ENCODE measurements around the gene GARNL3. TPM values are rescaled to one million over a fixed set of nuclear protein-coding genes. Genes with fewer than 3 reads are reported as not detected.

GARNL3 gene
- total and polyA plus RNA-seq, 2 experiments from 2014 or later, result 8.7 to 21.9 TPM

DNA sequence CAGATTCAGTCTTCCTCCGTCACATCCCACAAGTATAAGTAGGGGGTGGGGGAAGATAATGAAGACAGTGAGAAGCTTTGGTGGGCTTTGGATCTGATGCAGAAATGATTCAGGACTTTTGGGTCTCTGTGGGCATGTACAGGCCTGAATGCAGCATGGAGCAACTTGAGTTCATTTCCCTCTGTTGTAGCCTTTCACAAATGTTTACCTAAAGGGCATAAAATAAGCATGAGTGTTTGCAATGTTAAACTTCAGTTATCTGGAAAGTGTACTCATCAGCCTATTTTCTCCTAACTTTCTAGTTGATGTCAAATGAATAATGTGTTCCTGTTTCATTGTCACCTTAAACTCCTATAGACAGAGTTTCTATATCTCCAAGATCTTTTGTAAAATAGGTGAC, 39.3 kb downstream of the GARNL3 start (continued):
- TF ChIP-seq, protein P1, sequence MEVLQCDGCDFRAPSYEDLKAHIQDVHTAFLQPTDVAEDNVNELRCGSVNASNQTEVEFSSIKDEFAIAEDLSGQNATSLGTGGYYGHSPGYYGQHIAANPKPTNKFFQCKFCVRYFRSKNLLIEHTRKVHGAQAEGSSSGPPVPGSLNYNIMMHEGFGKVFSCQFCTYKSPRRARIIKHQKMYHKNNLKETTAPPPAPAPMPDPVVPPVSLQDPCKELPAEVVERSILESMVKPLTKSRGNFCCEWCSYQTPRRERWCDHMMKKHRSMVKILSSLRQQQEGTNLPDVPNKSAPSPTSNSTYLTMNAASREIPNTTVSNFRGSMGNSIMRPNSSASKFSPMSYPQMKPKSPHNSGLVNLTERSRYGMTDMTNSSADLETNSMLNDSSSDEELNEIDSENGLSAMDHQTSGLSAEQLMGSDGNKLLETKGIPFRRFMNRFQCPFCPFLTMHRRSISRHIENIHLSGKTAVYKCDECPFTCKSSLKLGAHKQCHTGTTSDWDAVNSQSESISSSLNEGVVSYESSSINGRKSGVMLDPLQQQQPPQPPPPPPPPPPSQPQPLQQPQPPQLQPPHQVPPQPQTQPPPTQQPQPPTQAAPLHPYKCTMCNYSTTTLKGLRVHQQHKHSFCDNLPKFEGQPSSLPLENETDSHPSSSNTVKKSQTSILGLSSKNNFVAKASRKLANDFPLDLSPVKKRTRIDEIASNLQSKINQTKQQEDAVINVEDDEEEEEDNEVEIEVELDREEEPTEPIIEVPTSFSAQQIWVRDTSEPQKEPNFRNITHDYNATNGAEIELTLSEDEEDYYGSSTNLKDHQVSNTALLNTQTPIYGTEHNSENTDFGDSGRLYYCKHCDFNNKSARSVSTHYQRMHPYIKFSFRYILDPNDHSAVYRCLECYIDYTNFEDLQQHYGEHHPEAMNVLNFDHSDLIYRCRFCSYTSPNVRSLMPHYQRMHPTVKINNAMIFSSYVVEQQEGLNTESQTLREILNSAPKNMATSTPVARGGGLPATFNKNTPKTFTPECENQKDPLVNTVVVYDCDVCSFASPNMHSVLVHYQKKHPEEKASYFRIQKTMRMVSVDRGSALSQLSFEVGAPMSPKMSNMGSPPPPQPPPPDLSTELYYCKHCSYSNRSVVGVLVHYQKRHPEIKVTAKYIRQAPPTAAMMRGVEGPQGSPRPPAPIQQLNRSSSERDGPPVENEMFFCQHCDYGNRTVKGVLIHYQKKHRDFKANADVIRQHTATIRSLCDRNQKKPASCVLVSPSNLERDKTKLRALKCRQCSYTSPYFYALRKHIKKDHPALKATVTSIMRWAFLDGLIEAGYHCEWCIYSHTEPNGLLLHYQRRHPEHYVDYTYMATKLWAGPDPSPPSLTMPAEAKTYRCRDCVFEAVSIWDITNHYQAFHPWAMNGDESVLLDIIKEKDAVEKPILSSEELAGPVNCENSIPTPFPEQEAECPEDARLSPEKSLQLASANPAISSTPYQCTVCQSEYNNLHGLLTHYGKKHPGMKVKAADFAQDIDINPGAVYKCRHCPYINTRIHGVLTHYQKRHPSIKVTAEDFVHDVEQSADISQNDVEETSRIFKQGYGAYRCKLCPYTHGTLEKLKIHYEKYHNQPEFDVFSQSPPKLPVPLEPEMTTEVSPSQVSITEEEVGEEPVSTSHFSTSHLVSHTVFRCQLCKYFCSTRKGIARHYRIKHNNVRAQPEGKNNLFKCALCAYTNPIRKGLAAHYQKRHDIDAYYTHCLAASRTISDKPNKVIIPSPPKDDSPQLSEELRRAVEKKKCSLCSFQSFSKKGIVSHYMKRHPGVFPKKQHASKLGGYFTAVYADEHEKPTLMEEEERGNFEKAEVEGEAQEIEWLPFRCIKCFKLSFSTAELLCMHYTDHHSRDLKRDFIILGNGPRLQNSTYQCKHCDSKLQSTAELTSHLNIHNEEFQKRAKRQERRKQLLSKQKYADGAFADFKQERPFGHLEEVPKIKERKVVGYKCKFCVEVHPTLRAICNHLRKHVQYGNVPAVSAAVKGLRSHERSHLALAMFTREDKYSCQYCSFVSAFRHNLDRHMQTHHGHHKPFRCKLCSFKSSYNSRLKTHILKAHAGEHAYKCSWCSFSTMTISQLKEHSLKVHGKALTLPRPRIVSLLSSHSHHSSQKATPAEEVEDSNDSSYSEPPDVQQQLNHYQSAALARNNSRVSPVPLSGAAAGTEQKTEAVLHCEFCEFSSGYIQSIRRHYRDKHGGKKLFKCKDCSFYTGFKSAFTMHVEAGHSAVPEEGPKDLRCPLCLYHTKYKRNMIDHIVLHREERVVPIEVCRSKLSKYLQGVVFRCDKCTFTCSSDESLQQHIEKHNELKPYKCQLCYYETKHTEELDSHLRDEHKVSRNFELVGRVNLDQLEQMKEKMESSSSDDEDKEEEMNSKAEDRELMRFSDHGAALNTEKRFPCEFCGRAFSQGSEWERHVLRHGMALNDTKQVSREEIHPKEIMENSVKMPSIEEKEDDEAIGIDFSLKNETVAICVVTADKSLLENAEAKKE (CRISPR knock-in tag; IDR thresholded peaks at IDR 0.05), result no peak

DNA sequence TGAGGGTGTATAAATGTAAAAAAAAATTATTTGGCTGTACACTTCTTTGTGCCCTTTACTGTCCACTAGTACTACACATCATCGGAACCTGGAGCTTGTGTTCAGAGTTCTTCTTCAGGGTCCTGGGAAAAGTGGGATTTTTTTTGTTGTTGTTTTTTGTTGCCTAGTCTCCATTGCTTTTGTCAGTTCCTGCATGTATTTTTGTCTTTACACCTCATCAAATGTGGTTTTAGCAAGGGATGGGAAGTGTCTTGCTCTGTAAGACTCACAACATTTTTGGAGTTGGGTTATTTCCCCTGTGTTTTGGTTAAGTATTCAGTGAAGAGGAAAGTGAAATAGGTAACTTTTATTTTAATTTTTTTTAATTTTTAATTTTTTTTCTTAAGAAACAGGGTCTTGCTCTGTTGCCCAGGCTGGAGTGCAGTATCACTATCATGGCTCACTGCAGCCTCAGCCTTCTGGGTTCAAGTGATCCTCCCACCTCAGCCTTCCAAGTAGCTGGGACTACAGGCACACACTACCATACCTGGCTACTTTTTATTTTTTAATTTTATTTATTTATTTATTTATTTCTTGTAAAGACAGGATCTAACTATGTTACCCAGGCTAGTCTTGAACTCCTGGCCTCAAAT, 40.7 kb downstream of the GARNL3 start:
- DNase-seq (ENCODE audit: low spot score) (no peak), ATAC-seq (no peak)
- Histone ChIP-seq H3K79me2 (replicated peaks; ENCODE audit: insufficient read depth) (no peaks in the 10 kb centered on the region), H4K20me1 (replicated peaks; ENCODE audit: insufficient read depth) (no peaks in the 10 kb centered on the region), H3K4me2 (no peak overlapping the region), H3K4me3 (no peak overlapping the region), H2AFZ (no peak overlapping the region), H3K9me2 (ENCODE audit: insufficient read depth) (no peaks in the 10 kb centered on the region; the same call in 1 of the 2 replicates), H3K27ac (ENCODE audit: low read depth) (no peak overlapping the region), H3F3A (replicated peaks; ENCODE audit: low read depth) (no peaks in the 10 kb centered on the region), H3K36me3 (ENCODE audit: insufficient read depth) (no peaks in the 10 kb centered on the region), H3K27me3 (ENCODE audit: insufficient read depth) (no peaks in the 10 kb centered on the region), H3K4me1 (ENCODE audit: insufficient read depth) (no peaks in the 10 kb centered on the region)
- Mint-ChIP-seq H3K9me3 (no peaks in the 10 kb centered on the region), H3K4me3 (no peak overlapping the region), H3K27ac (no peak overlapping the region), H3K27me3 (ENCODE audit: insufficient read depth, low read depth, poor library complexity) (no peaks in the 10 kb centered on the region), H3K36me3 (ENCODE audit: low read depth) (no peaks in the 10 kb centered on the region), H3K4me1 (peaks cover 7% of the 10 kb centered on the region; the same call in 2 of the 3 replicates)
- TF ChIP-seq, protein P2, sequence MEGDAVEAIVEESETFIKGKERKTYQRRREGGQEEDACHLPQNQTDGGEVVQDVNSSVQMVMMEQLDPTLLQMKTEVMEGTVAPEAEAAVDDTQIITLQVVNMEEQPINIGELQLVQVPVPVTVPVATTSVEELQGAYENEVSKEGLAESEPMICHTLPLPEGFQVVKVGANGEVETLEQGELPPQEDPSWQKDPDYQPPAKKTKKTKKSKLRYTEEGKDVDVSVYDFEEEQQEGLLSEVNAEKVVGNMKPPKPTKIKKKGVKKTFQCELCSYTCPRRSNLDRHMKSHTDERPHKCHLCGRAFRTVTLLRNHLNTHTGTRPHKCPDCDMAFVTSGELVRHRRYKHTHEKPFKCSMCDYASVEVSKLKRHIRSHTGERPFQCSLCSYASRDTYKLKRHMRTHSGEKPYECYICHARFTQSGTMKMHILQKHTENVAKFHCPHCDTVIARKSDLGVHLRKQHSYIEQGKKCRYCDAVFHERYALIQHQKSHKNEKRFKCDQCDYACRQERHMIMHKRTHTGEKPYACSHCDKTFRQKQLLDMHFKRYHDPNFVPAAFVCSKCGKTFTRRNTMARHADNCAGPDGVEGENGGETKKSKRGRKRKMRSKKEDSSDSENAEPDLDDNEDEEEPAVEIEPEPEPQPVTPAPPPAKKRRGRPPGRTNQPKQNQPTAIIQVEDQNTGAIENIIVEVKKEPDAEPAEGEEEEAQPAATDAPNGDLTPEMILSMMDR (conservative IDR thresholded peaks at IDR 0.05; ENCODE audit: low read depth in 2 of 2), result no peak
- no peak for TF ChIP-seq EZH2phosphoT487 (IDR thresholded peaks at IDR 0.05; ENCODE audit: unreplicated experiment)
- no peak for TF ChIP-seq ZNF331 (CRISPR knock-in tag; IDR thresholded peaks at IDR 0.05; ENCODE audit: low read depth)
- TF ChIP-seq NANOG (IDR thresholded peaks at IDR 0.05; ENCODE audit: borderline replicate concordance), result no peak
- no peak for TF ChIP-seq JUNB (IDR thresholded peaks at IDR 0.05; ENCODE audit: unreplicated experiment)
- TF ChIP-seq EZH2 (IDR thresholded peaks at IDR 0.05; ENCODE audit: low read depth, unreplicated experiment), result no peak
- TF ChIP-seq, protein P3, sequence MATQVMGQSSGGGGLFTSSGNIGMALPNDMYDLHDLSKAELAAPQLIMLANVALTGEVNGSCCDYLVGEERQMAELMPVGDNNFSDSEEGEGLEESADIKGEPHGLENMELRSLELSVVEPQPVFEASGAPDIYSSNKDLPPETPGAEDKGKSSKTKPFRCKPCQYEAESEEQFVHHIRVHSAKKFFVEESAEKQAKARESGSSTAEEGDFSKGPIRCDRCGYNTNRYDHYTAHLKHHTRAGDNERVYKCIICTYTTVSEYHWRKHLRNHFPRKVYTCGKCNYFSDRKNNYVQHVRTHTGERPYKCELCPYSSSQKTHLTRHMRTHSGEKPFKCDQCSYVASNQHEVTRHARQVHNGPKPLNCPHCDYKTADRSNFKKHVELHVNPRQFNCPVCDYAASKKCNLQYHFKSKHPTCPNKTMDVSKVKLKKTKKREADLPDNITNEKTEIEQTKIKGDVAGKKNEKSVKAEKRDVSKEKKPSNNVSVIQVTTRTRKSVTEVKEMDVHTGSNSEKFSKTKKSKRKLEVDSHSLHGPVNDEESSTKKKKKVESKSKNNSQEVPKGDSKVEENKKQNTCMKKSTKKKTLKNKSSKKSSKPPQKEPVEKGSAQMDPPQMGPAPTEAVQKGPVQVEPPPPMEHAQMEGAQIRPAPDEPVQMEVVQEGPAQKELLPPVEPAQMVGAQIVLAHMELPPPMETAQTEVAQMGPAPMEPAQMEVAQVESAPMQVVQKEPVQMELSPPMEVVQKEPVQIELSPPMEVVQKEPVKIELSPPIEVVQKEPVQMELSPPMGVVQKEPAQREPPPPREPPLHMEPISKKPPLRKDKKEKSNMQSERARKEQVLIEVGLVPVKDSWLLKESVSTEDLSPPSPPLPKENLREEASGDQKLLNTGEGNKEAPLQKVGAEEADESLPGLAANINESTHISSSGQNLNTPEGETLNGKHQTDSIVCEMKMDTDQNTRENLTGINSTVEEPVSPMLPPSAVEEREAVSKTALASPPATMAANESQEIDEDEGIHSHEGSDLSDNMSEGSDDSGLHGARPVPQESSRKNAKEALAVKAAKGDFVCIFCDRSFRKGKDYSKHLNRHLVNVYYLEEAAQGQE (IDR thresholded peaks at IDR 0.05; ENCODE audit: unreplicated experiment), result no peak
- TF ChIP-seq ZNF114 (CRISPR knock-in tag; IDR thresholded peaks at IDR 0.05), result no peak
- no peak for TF ChIP-seq POLR2AphosphoS5 (IDR thresholded peaks at IDR 0.05; ENCODE audit: low read depth)
- TF ChIP-seq STAT1 (IDR thresholded peaks at IDR 0.05; ENCODE audit: unreplicated experiment), result no peak
- TF ChIP-seq, protein P4, sequence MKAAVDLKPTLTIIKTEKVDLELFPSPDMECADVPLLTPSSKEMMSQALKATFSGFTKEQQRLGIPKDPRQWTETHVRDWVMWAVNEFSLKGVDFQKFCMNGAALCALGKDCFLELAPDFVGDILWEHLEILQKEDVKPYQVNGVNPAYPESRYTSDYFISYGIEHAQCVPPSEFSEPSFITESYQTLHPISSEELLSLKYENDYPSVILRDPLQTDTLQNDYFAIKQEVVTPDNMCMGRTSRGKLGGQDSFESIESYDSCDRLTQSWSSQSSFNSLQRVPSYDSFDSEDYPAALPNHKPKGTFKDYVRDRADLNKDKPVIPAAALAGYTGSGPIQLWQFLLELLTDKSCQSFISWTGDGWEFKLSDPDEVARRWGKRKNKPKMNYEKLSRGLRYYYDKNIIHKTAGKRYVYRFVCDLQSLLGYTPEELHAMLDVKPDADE (IDR thresholded peaks at IDR 0.05), result no peak
